Stimulated activated CD4-positive, alpha-beta T cell treated with anti-CD3 and anti-CD28 coated beads, Interleukin-1b, Interleukin-23, amount 100 ng/mL, for 1 hour (primary cell): ENCODE results near the gene IQSEC3.

Experiments used
- DNase-seq, 2 donors: peaks; one replicate each; pipeline ENCODE4 v3.0.0-alpha.2; 2020; ENCODE audit warnings: low read depth in 2 of 2

Gene IQSEC3

DNA sequence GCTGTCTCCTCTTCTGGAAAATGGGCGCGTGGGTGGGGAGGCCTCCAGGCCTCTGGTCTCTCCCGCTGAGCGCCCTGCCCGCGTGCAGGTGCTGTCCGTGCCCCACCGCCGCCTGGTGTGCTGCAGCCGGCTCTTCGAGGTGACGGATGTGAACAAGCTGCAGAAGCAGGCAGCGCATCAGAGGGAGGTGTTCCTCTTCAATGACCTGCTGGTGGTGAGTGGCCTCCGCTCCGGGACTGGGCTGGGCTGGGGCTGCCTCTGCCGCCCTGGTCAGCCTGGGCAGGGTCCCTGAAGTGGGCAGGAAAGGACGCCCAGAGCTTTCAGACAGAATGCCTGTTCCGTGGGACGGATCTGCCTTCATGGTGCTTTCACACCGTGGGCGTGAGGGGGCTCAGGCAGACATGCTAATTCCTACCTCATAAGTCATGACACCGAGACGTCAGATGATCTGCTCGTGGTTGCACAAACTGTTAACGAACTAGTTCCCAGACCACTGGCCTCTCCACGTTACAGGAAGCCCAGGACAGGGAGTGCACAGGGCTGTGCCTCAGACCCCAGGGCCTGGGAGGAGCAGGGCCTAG lies 96.9 kb downstream of the IQSEC3 start:
- no peak for DNase-seq

DNA sequence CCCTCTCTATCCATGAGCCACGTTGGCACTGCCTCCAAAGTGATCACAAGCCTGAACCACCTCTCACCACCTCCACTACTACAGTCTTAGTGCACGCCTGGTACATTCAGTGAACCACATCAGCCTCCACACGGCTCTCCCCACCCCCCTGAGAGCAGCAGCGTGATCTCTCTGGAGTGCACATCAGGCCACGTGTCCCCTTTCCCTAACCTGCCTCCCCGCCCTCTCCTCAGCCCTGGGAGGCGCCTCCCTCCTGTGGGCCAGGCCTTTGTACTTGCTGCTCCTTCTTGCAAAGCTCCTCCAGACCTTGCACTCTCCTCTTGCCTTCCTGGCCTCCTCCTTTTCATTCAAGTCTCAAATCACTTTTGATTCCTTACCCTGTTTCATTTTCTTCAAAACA lies 97.6 kb downstream of the IQSEC3 start:
- DNase-seq: no peak

DNA sequence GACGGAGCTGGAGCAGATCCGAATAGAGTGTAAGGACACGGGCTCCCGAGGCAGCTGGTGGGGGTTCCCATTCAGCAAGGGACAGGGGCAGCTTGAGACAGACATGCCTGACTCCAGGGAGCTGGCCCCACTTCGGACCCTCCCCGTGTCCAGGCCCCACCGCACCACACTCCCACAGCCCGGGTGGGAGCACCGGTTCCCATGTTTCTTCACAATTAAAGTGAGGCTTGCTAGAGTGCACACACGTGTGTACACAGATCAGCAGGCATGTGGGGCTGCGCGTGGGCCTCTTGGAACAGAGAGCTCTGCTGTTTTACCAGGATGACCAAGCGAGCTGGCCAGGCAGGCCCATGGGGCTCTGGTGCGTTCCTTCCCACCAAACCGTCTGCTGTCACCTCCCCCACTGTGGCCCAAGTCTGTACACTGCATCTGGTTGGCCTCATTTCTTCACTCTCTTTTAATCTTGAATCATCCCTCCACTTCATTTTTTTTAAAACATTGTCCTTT lies 99.3 kb downstream of the IQSEC3 start:
- no peak for DNase-seq

DNA sequence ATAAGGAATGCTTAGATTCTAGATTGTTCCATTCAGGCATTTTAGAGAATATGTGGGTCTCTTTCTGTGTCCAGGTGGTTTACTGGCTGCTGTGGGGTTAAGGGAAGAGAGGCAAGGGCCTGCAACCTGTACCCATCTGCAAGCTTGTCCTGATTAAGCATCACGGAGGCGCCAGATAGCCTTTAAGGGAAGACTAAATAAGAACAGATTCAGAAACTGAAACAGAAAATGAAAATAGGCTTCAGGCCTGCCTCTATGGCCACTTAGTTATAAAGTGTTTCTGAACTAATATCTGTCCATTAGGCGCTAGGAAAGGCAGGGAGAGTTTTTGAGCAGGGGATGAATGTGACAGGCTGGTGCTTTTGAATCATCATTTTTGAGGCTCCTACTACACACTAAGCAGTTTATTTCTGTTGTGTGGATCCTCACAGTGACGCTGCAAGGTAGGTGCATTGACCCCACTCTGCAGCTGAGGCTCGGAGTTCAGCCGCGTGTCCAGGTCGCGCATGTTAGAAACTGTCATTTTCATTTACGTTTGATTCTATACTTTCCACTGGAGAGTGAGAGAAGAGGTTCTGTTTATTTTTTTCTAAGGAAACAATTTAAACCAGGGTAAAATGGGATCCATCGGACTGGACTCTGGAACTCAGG lies 100.0 kb downstream of the IQSEC3 start:
- no peak for DNase-seq

DNA sequence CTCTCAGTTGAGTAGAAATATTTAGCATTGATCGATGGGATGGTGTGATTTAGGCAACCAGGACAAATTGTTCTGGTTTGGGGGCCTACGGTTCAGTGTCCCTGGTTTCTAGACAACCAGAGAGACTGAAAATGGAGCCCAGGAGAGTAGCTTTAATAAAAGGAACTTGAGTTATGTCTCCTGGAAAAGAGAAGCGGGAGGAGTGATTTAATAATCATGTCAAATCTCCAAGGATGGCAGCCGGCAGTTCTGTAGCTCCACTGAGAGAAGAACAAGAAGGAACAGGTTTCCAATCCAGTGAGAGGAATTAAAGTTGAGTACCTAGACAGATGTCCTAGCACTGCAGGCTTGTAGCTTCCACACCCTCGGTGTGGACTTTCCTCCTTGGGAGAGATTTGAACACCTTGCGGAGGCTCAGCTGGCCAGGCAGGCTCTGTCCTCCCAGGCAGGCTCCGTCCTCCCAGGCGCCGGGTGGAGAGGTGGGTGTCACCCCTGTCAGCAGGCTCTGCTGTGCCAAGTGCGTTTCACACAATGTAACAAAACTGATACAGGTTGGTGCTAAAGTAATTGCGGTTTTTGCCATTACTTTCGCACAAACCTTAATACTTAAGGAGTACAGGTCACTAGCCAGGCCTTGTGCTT lies 101.5 kb downstream of the IQSEC3 start:
- no peak for DNase-seq

DNA sequence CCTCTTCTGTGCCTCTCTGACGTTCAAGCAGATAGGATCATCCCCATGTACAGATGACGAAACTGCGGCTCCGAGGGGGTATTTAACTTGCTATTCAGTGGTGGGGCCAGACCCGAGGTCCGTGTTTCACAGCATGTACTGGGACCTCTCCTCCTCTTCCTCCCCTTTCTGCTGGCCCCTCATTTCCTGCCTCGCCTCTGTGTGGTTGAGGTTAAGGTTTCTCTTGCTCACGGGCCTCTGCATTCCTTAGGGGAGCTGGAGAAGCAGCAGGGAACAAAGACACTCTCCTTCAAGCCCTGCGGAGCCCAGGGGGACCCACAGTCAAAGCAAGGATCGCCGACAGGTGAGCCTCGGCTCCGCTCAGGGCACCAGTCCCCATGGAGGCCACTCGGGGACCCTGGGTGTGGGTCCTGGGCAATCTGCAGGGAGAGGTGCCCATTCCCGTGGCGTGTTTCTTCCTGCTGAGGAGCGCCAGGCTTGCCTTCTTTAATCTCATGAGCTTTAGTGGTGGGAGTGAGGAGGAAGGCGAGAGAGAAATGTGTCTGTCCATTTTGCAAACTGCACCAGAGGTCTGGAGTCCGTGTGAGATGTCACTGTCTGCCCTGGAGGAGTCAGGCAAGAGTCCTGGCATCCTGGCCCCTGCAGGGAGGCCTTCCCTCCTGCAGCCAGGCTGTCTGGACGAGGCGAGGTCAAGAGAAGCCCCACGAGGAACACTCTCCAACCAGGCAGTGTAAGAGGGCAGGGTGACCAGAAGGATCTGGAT lies 102.4 kb downstream of the IQSEC3 start:
- DNase-seq: no peak

DNA sequence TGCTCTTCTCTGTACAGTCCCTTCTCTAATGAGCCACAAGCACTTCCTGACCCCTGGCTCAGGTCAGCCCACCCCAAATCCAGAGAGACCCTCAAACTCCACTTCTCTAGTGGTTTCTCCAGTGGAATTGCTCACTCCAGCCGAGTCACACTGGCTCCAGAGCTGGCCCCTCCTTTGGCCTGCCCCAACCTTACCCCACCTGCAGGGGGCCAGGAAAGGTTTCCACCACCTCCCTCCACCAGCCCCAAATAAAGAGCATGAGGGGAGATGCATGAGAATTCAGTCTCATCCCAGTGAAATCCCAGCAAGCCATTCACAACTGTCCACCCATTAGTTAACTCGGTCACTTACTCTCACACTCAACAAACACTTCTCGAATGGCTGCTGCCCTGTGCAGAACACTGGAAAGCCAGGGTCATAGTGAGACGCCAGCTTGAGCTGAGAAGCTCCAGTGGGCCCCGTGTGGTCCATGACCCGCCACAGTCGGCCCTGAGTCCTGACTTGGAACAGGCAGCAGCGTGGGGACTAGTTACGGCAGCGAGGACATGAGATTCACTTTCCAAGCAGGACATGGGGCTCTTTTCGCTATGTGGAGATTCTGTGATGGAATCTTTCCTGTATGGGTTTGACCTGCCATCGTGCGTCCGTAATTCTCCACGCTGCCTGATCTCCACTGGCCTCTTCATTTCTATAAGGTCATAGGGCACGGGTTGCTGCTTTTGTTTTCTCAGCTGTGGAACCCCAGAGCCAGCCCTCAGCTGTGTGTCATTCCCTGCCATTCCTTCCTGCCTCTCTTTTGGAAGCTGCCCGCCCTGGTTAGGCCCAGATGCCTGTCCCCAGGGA lies 103.2 kb downstream of the IQSEC3 start:
- DNase-seq: no peak

DNA sequence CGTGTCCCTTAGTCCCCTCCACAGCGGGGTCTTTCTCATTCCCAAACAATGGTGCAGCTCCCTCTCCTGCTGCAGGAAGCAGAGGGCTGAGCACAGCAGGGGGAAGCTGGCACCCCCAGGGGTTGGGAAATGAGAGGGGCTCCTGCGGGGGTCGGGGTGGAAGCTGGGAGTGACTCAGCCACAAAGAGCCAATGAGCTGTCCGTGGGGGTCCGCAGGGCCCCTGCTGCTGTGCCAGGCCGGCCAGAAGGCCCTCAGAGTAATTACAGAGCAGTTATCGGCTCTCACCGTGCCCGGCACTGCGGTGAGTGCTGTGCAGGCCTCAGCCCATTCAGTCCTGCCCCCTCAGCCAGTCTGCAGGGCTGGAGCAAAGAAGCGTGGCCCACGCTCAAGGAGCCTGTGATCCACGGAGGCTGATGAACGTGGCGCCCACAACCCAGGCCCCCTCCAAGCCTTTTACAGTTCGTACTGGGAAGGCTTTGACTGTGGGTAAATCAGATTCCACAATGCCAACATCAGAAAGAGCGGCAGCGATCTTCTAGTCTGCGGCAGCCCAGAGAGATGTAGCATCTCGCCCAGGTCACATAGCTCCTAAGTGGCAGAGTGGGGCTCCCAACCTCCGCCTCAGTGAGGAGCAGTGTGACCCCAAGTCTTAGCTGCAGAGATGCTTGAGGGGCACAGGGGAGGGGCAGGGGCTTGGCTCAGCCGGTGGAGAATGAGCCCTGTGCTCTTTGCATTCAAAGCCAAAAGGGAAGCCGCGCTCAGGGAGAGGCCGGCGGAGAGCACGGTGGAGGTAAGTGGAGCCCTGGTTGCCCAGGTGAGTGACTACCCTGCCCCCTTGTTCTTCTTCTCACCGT lies 104.0 kb downstream of the IQSEC3 start:
- DNase-seq: no peak

DNA sequence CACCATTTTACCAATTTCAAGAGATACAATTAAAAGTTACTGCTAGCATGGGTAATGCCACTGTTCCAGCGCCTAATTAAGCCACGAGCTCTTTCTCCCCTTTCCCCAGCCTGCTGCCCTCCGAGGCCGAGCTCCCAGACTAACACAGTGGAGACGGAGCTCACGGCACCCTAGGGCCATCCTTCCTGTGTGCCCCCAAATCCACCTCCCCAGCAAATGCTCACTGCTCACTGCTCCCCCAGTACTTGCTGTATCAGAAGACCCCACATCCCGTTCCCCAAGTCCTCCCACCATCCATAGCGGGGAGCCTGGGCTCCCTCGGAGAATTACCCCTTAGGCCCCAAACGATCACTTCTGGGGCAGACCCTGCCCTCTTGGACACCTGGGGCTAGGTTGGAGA lies 104.7 kb downstream of the IQSEC3 start:
- DNase-seq: no peak

DNA sequence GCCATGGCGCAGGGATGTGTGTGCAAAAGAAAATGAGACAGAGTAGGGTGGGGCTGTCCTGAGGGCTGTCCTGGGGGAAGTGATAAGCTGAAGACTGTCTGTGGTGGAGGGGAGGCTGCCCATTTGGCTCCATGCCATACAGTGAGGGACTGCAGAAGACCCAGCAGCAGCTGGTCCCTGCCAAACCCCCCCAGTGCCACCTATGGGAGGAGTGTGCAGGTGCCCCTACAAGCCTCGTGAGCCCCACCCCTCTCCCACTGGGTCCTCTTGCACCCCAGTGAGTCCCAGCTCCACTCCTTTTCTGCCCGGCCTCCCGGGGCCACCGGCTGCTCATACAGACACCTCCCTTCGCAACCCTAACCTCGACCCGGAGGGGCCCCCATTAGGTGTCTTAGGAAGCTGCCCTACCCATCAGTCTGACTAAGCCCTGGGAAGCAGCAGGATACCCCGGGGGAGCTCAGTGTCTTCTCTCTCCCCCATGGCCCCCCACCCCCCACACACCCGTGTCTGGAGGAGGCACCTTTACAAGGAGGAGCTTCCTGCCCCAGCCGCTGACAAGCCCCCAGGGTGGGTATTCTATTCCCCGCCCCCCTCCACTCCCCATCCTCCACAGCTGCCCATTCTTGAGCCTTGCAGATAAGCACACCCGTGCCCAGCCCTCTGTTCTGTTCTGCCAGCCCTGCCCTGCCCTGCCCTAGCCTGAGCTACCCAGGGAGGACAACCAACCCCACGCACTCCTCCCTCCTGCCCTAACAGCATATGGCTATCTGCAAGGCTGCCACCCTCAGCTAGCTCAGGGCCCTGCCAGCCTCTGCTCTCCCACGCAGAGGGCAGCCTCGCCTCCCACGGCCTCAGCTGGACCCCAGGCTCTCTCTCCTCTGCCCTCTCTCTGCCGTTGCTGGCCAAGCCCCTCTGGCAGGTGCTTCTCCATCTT lies 105.4 kb downstream of the IQSEC3 start:
- DNase-seq: no peak

DNA sequence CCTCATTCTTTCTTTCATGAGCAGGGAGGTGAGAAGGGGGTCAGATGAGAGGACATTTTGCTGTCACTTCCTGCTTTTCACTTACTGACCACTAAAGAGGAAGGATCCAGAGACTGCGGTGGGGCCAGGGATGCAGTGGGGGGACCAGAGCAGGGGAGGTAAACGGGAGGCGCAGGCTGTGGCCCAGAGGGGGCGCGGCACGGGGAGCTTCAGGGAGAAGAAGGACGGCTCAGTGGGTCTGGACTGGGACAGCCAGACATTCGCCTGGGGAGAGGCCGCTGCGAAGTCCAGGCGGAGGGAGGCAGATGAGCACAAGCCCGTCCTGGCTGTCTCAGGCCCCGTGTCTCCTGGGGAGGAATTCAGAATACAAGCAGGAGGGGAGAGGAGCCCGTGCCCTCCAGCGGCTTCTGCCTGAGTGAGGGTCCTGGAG lies 106.2 kb downstream of the IQSEC3 start:
- DNase-seq: no peak

DNA sequence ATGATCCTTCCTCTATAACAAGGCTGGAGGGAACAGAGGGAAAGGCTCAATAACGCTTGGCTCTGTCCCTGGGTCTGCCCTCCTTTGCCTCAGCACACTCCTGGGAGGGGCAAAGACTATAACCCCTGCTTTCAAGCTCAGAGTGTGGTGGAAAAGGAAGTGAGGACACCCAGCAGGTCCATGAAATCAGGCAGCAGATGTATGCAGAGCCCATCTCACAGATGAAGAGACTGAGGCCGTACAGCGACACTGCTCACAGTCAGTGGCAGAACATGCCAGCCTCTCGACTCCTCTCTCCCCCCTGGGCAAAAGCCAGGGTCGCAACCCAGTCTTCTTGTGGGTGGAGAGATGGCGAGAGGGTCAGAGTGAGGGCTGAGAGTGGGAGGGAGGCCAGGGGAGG lies 107.6 kb downstream of the IQSEC3 start:
- no peak for DNase-seq

DNA sequence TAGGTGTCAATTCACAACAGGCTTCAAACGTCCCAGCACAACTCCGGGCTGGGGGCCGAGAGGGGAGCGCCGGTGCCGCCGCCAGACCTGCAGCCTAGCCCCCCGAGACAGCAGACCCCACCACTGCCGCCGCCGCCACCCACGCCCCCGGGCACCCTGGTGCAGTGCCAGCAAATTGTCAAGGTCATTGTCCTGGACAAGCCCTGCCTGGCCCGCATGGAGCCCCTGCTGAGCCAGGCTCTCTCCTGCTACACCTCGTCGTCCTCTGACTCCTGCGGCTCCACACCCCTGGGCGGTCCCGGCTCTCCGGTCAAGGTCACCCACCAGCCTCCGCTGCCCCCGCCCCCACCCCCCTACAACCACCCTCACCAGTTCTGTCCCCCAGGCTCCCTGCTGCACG lies 108.0 kb downstream of the IQSEC3 start:
- DNase-seq: no peak

DNA sequence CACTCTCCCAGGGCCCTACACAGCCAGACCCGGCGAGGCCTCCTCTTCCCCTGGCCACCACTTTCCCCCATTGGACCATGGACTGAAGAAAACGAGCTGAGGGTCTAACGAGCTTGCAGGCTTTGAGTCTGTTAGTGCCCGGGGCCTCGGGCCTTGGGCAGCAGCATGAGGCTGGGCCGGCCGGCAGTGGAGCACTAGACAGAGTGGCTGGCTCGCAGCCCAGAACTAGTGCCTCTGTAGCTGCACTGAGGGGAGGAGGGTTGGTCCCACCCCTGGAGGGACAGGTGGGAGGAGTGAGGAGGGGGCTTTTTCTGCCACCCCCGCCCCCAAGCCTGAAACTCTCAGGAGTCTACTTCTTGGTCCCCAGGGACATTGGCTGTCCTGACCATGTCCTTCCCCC lies 108.7 kb downstream of the IQSEC3 start:
- DNase-seq: no peak

DNA sequence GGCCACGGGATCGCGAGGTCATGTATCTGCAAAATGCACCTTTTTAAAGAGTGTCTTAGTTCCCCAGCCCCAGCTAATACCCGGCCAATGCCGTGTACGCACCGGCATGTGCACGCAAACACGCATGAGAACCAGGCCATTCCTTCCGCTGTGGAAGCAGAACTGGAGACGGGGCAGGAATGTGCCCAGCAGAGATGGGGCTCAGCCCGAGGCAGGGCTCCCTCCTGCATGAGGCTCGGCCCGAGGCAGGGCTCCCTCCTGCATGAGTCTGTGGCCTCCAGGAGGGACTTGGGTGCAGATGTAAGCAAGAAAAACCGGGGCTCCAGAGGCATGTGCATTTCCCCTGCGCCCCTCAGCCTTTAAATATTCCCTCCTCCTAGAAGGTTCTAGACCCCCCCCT lies 109.2 kb downstream of the IQSEC3 start:
- no peak for DNase-seq

DNA sequence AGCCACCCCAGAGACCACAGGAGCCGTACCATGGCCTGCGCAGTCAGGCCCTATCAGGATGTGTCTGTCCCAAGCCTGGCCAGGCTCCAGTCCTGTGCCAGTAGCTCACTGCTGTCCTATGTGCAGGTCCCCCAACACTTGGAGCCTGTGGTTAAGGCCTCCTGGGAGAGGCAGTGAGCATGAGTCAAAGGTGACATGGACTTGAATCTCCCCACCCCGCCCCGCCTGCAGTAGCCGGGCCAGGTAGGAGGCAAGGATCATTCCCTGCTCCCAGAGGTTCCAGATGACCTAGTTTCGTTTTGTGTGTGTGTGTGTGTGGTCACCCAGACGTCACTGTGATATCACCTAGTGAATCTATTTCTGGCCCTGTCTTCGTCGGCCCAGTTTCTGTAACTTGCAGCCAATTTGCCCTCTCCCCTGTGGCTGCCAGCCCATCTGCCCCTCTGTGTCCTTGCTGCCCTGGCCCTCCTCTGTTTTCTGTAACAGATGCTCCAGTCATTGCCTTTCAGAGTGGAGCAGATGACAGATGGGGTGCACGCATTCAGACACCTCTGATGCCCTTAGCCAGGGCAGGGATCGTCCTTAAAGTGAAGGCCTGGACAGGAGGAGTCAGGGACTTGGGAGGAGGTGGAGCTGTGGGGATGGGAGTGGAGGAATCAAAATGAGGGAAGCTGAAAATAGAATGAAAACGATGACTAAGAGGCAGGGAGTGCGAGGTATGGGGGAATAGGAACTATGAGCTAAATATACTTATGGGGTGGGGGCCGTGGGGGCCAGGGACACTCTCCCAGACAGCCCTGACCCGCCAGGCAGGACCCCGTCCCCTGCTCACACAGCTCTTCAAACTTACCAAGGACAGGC lies 110.0 kb downstream of the IQSEC3 start:
- no peak for DNase-seq

DNA sequence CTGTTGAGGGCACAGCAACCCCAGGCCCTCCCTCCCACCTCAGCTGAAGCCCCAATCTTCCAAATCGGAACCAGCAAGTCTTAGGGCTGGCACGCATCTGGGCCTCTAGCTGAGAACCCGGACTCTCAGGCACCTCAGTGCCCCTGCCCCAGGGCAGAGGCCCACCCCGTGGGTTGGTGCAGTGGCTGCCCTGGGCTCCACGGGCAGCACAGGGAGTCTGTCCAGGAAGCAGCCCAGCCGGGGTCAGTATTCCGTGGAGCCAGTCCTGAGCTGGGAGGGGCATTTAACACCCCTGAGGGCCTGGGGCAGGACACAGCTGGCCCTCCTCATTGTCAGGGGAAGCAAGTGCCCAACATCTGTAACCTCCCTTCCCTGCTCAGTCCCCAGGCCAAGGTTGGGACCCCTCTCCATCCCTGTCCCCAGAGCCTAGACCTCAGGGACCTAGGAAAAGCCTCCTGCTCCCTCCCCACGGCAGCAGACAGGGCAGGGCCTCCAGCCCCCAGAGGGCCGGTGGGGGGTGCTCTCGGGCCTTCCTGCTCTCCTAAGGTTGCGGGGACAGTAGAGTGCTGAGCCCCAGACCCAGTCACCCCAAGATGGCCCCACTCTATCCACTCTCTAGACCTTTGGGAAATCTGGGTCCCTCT lies 110.9 kb downstream of the IQSEC3 start:
- DNase-seq: no peak
